ENCODE results near the gene SUGP2. TPM values are rescaled to one million over a fixed set of nuclear protein-coding genes. Genes with fewer than 3 reads are reported as not detected.

Gene SUGP2
- total RNA-seq, 3 donors from 2014 or later (not counting 1 experiment from before 2014, with no cell fraction given): 220 to 237 (median 236) TPM

- no peak overlapping the region for H3K27ac Mint-ChIP-seq
- Histone ChIP-seq H3K36me3 (ENCODE audit: control insufficient read depth, insufficient read depth, low read length) (peaks cover 22% of the 10 kb centered on the region), H3K4me3 (ENCODE audit: low read length) (no peak overlapping the region), H3K27me3 (ENCODE audit: control insufficient read depth, insufficient read depth, low read length) (no peaks in the 10 kb centered on the region), H3K27ac (ENCODE audit: low read length) (no peak overlapping the region), H3K9me3 (ENCODE audit: control insufficient read depth, insufficient read depth, low read length) (no peaks in the 10 kb centered on the region), H3K4me1 (ENCODE audit: control insufficient read depth, insufficient read depth, low read length) (peaks cover 21% of the 10 kb centered on the region)
- H3K4me1 Mint-ChIP-seq: peaks cover 21 to 22% of the 10 kb centered on the region in 2 donors
- no peak for DNase-seq
- no peak for ATAC-seq
- no peaks in the 10 kb centered on the region for H3K27me3 Mint-ChIP-seq (ENCODE audit: low read depth in 2 of 2)
- H3K36me3 Mint-ChIP-seq: no peaks in the 10 kb centered on the region
- H3K9me3 Mint-ChIP-seq: no peaks in the 10 kb centered on the region
- intact Hi-C loops (cut with micrococcal nuclease): no loop called here
- WGBS (ENCODE audit: insufficient coverage): 95% methylated on average over 6 of the region's 6 CpGs
- TF ChIP-seq CTCF (IDR thresholded peaks at IDR 0.05): no peak
- H3K4me3 Mint-ChIP-seq: no peak overlapping the region
Measured at GRCh38 chr19:19043881-19044280, 10.6 kb upstream of the SUGP2 start.

- Histone ChIP-seq H3K27me3 (ENCODE audit: control insufficient read depth, insufficient read depth, low read length) (no peaks in the 10 kb centered on the region), H3K27ac (ENCODE audit: low read length) (no peak overlapping the region), H3K9me3 (ENCODE audit: control insufficient read depth, insufficient read depth, low read length) (no peaks in the 10 kb centered on the region), H3K4me1 (ENCODE audit: control insufficient read depth, insufficient read depth, low read length) (peaks cover 25% of the 10 kb centered on the region), H3K36me3 (ENCODE audit: control insufficient read depth, insufficient read depth, low read length) (peaks cover 22% of the 10 kb centered on the region), H3K4me3 (ENCODE audit: low read length) (no peak overlapping the region)
- H3K9me3 Mint-ChIP-seq: no peaks in the 10 kb centered on the region
- H3K27ac Mint-ChIP-seq: no peak overlapping the region
- intact Hi-C loops (cut with micrococcal nuclease): no loop called here
- no peaks in the 10 kb centered on the region for H3K27me3 Mint-ChIP-seq (ENCODE audit: low read depth in 2 of 2)
- H3K36me3 Mint-ChIP-seq: no peaks in the 10 kb centered on the region
- H3K4me3 Mint-ChIP-seq: no peak overlapping the region
- 83% methylated on average over 3 of the region's 6 CpGs for WGBS (ENCODE audit: insufficient coverage)
- peaks cover 21 to 22% of the 10 kb centered on the region in 2 donors for H3K4me1 Mint-ChIP-seq
- TF ChIP-seq CTCF (IDR thresholded peaks at IDR 0.05): no peak
- ATAC-seq (no peak), DNase-seq (no peak)
Measured at GRCh38 chr19:19043481-19043880, 10.2 kb upstream of the SUGP2 start.

DNA sequence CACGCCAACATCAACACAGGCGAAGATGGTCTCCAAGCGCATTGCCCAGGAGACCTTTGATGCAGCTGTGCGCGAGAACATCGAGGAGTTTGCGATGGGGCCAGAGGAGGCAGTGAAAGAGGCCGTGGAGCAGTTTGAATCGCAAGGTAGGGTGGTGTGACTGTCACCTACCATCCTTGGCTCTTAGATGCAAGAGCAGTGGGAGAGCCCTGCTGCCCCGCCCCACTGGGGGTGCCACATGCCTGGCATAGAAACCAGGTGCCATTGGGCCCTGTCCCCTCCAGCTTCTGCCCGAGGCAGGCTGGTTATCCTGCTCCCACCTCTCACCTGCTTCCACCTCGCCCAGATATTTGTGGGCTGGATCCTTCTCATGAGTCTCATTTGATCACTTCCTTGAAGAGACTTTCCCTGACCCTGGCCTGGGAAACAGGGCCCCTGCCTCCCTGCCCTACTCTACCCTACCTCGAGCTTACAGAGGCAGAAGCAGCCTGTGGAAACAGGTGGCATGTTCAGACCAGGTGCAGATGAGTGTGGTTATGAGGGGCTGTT lies 9.5 kb upstream of the SUGP2 start:
- TF ChIP-seq CTCF (IDR thresholded peaks at IDR 0.05): no peak
- peaks cover 21 to 22% of the 10 kb centered on the region in 2 donors for H3K4me1 Mint-ChIP-seq
- H3K9me3 Mint-ChIP-seq: no peaks in the 10 kb centered on the region
- WGBS (ENCODE audit: insufficient coverage): 95% methylated on average over 13 of the region's 13 CpGs
- DNase-seq: no peak
- H3K4me3 Mint-ChIP-seq: no peak overlapping the region
- H3K27me3 Mint-ChIP-seq (ENCODE audit: low read depth in 2 of 2): no peaks in the 10 kb centered on the region
- H3K27ac Mint-ChIP-seq: no peak overlapping the region
- H3K36me3 ChIP-seq (ENCODE audit: control insufficient read depth, insufficient read depth, low read length): peaks cover 22% of the 10 kb centered on the region
- peaks cover 25% of the 10 kb centered on the region for H3K4me1 ChIP-seq (ENCODE audit: control insufficient read depth, insufficient read depth, low read length)
- no peak overlapping the region for H3K4me3 ChIP-seq (ENCODE audit: low read length)
- H3K9me3 ChIP-seq (ENCODE audit: control insufficient read depth, insufficient read depth, low read length): no peaks in the 10 kb centered on the region
- ATAC-seq: no peak
- no peaks in the 10 kb centered on the region for H3K27me3 ChIP-seq (ENCODE audit: control insufficient read depth, insufficient read depth, low read length)
- intact Hi-C loops (cut with micrococcal nuclease): no loop called here
- H3K36me3 Mint-ChIP-seq: no peaks in the 10 kb centered on the region
- H3K27ac ChIP-seq (ENCODE audit: low read length): no peak overlapping the region

GRCh38 chr19:19040417-19040816 lies 7.1 kb upstream of the SUGP2 start:
- H3K36me3 Mint-ChIP-seq: no peaks in the 10 kb centered on the region
- H3K4me3 Mint-ChIP-seq: peak overlapping the region; percentile 76
- H3K9me3 Mint-ChIP-seq: no peaks in the 10 kb centered on the region
- intact Hi-C loops (cut with micrococcal nuclease): loop anchor here (1.0 kb wide), 1 partner anchor 23 kb away; the partner anchor contains the start of gene SLC25A42
- H3K27me3 ChIP-seq (ENCODE audit: control insufficient read depth, insufficient read depth, low read length): no peaks in the 10 kb centered on the region
- peaks cover 25% of the 10 kb centered on the region for H3K4me1 ChIP-seq (ENCODE audit: control insufficient read depth, insufficient read depth, low read length)
- peak overlapping the region; percentile 86 for H3K27ac ChIP-seq (ENCODE audit: low read length)
- WGBS (ENCODE audit: insufficient coverage): 96% methylated on average over 7 of the region's 7 CpGs
- H3K9me3 ChIP-seq (ENCODE audit: control insufficient read depth, insufficient read depth, low read length): no peaks in the 10 kb centered on the region
- DNase-seq (no peak), ATAC-seq (no peak)
- TF ChIP-seq CTCF (IDR thresholded peaks at IDR 0.05): no peak
- peaks cover 21 to 22% of the 10 kb centered on the region in 2 donors for H3K4me1 Mint-ChIP-seq
- H3K4me3 ChIP-seq (ENCODE audit: low read length): no peak overlapping the region
- H3K27ac Mint-ChIP-seq: peak overlapping the region; percentile 84 to 92
- H3K27me3 Mint-ChIP-seq (ENCODE audit: low read depth in 2 of 2): no peaks in the 10 kb centered on the region
- H3K36me3 ChIP-seq (ENCODE audit: control insufficient read depth, insufficient read depth, low read length): peaks cover 20% of the 10 kb centered on the region

Measured in natural killer cell (primary cell).